GM23338 (cell line): Measurements from ENCODE around the gene NME3. TPM values are rescaled to one million over a fixed set of nuclear protein-coding genes. Genes with fewer than 3 reads are reported as not detected.

Source experiments
- ATAC-seq: fragments of 200-7000 bp; cut with Tn5 transposase; 3 replicates; pipeline ENCODE4 v1.9.1; 2020
- DNase-seq: peaks from one replicate; pipeline ENCODE4 v3.0.0-alpha.2; 2015; ENCODE audit warnings: low spot score
- H2AFZ ChIP-seq: fragments of 200-600 bp; sonication (generic); 2 replicates; pipeline ENCODE4 v1.8.0; 2016; ENCODE audit warnings: antibody characterized with exemption, mild to moderate bottlenecking, moderate library complexity
- H3F3A ChIP-seq: fragments of 200-600 bp; sonication (generic); replicated peaks from 2 replicates; pipeline ENCODE4 v1.8.0; 2017; ENCODE audit warnings: antibody characterized with exemption, mixed run types, low read depth
- H3K27ac ChIP-seq: fragments of 200-600 bp; sonication (generic); 2 replicates; pipeline ENCODE4 v1.6.1; 2016; ENCODE audit warnings: low read depth
- H3K27me3 ChIP-seq: fragments of 200-600 bp; sonication (generic); 2 replicates; pipeline ENCODE4 v1.8.0; 2016; ENCODE audit warnings: mild to moderate bottlenecking, mixed run types, moderate library complexity; ENCODE audit not compliant: insufficient read depth
- H3K36me3 ChIP-seq: fragments of 200-600 bp; sonication (generic); 2 replicates; pipeline ENCODE4 v1.8.0; 2016; ENCODE audit warnings: mild to moderate bottlenecking; ENCODE audit not compliant: insufficient read depth
- H3K4me1 ChIP-seq: fragments of 200-600 bp; sonication (generic); 2 replicates; pipeline ENCODE4 v1.8.0; 2016; ENCODE audit warnings: mild to moderate bottlenecking, moderate library complexity; ENCODE audit not compliant: insufficient read depth
- H3K4me2 ChIP-seq: fragments of 200-600 bp; sonication (generic); 2 replicates; pipeline ENCODE4 v1.7.1; 2017; ENCODE audit warnings: mixed run types
- H3K4me3 ChIP-seq: fragments of 200-600 bp; sonication (generic); 2 replicates; pipeline ENCODE4 v1.6.1; 2016; ENCODE audit warnings: mixed run types
- H3K79me2 ChIP-seq: fragments of 200-600 bp; sonication (generic); replicated peaks from 2 replicates; pipeline ENCODE4 v1.8.0; 2017; ENCODE audit warnings: mild to moderate bottlenecking; ENCODE audit not compliant: insufficient read depth
- H3K9me2 ChIP-seq: fragments of 200-600 bp; sonication (generic); 2 replicates; pipeline ENCODE4 v1.8.0; 2017; ENCODE audit not compliant: insufficient read depth
- H4K20me1 ChIP-seq: fragments of 200-600 bp; sonication (generic); replicated peaks from 2 replicates; pipeline ENCODE4 v1.8.0; 2017; ENCODE audit warnings: mild to moderate bottlenecking; ENCODE audit not compliant: insufficient read depth
- H3K27ac Mint-ChIP-seq: 2 replicates; pipeline ENCODE4 v1.8.0; 2020; ENCODE audit warnings: inconsistent platforms, mild to moderate bottlenecking, moderate library complexity, mixed read lengths
- H3K27me3 Mint-ChIP-seq: 3 replicates; pipeline ENCODE4 v1.8.0; 2022; ENCODE audit warnings: low read depth, mild to moderate bottlenecking, moderate library complexity, mixed read lengths, inconsistent platforms; ENCODE audit not compliant: insufficient read depth, poor library complexity
- H3K36me3 Mint-ChIP-seq: 3 replicates; pipeline ENCODE4 v1.8.0; 2021; ENCODE audit warnings: low read depth, mild to moderate bottlenecking, inconsistent platforms, moderate library complexity, mixed read lengths
- H3K4me1 Mint-ChIP-seq: 3 replicates; pipeline ENCODE4 v1.8.0; 2020; ENCODE audit warnings: mild to moderate bottlenecking, inconsistent platforms, mixed read lengths
- H3K4me3 Mint-ChIP-seq: 3 replicates; pipeline ENCODE4 v1.8.0; 2021; ENCODE audit warnings: moderate library complexity, mild to moderate bottlenecking, inconsistent platforms, mixed read lengths
- H3K9me3 Mint-ChIP-seq: 3 replicates; pipeline ENCODE4 v1.8.0; 2020; ENCODE audit warnings: moderate library complexity, mild to moderate bottlenecking, inconsistent platforms, mixed read lengths
- NANOG ChIP-seq: IDR thresholded peaks from 2 replicates; pipeline ENCODE4 v1.6.1; 2016; ENCODE audit warnings: antibody characterized with exemption, borderline replicate concordance
- ZNF114 ChIP-seq: fragments of 250-450 bp; sonication (Bioruptor Pico); IDR thresholded peaks from 2 replicates; pipeline ENCODE4 v1.5.0; 2020; ENCODE audit warnings: mild to moderate bottlenecking, moderate library complexity
- ZNF331 ChIP-seq: fragments of 250-450 bp; sonication (Bioruptor Pico); IDR thresholded peaks from 2 replicates; pipeline ENCODE4 v1.5.0; 2020; ENCODE audit warnings: low read depth, mild to moderate bottlenecking, moderate library complexity
- ZNF462 ChIP-seq: fragments of 250-450 bp; sonication (Bioruptor Pico); IDR thresholded peaks from 2 replicates; pipeline ENCODE4 v1.5.0; 2020; ENCODE audit warnings: mild to moderate bottlenecking, moderate library complexity
- polyA plus RNA-seq: library from polyadenylated mRNA; unstranded; fragments of >200 nt; fragmentation: Nextera tagmentation; extraction: Ambion mirVana; gene quantifications from 2 replicates; pipeline ENCODE4 v1.2.1, GENCODE V29; 2016
- total RNA-seq: library from RNA; depleted of rRNA; stranded (reverse); fragments of >200 nt; shearing (Covaris generic); gene quantifications from 2 replicates; pipeline ENCODE4 v1.2.3, GENCODE V29; 2014
- TF ChIP-seq, protein P1 (sequence below): IDR thresholded peaks from 2 replicates; pipeline ENCODE4 v1.6.1; 2016; ENCODE audit warnings: antibody characterized with exemption

NME3 gene
- total and polyA plus RNA-seq, 2 experiments from 2014 or later = 95.3 to 130 TPM

GRCh38 chr16:1752853-1753252 is 18.5 kb downstream of the NME3 start:
- Mint-ChIP-seq H3K27ac (no peak overlapping the region), H3K27me3 (peaks cover 9% of the 10 kb centered on the region), H3K9me3 (no peaks in the 10 kb centered on the region; the same call in 2 of the 3 replicates), H3K4me1 (no peaks in the 10 kb centered on the region), H3K4me3 (no peak overlapping the region), H3K36me3 (peaks cover 18% of the 10 kb centered on the region)
- H3K4me3 ChIP-seq = no peak overlapping the region
- no peaks in the 10 kb centered on the region for H3K9me2 ChIP-seq
- no peak for TF ChIP-seq ZNF462 (CRISPR knock-in tag)
- H3K79me2 ChIP-seq = no peaks in the 10 kb centered on the region
- no peaks in the 10 kb centered on the region for H4K20me1 ChIP-seq
- ATAC-seq (no peak), DNase-seq (no peak)
- H3F3A ChIP-seq = no peaks in the 10 kb centered on the region
- H3K27ac ChIP-seq = no peak overlapping the region
- H3K4me1 ChIP-seq = no peaks in the 10 kb centered on the region
- no peak overlapping the region for H2AFZ ChIP-seq
- H3K27me3 ChIP-seq = no peaks in the 10 kb centered on the region
- no peak overlapping the region for H3K4me2 ChIP-seq
- no peaks in the 10 kb centered on the region; the same call in 1 of the 2 replicates for H3K36me3 ChIP-seq

DNA sequence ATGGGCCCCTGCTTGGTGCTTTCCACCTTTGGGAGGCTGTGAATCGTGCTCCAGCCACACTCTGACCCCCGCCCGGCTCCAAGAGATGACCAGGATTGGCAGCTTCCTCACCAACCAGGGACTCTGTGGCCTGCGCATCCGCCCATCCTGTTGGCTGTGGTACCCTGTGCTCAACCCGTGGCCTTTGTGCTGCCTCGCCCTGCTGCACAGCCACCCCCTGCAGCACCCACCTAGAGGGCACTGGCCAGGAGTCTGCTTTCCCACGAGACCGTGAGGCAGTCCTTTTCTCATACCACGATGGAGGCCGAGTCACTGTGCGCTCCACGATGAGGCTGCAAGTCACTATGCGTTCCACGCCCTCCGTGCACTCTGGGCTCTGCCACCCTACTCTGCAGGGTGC is 19.4 kb downstream of the NME3 start:
- Mint-ChIP-seq H3K4me3 (no peak overlapping the region), H3K36me3 (peaks cover 18% of the 10 kb centered on the region), H3K27me3 (peaks cover 13% of the 10 kb centered on the region), H3K4me1 (no peaks in the 10 kb centered on the region), H3K27ac (no peak overlapping the region), H3K9me3 (no peaks in the 10 kb centered on the region)
- Histone ChIP-seq H3K79me2 (no peaks in the 10 kb centered on the region), H3F3A (no peaks in the 10 kb centered on the region), H3K4me3 (no peak overlapping the region), H3K4me2 (no peak overlapping the region), H3K36me3 (no peaks in the 10 kb centered on the region; the same call in 1 of the 2 replicates), H4K20me1 (no peaks in the 10 kb centered on the region), H3K27me3 (no peaks in the 10 kb centered on the region), H3K4me1 (no peaks in the 10 kb centered on the region), H2AFZ (no peak overlapping the region), H3K27ac (no peak overlapping the region), H3K9me2 (no peaks in the 10 kb centered on the region)
- ATAC-seq = no peak
- DNase-seq = no peak
- TF ChIP-seq ZNF114 (CRISPR knock-in tag) = no peak
- no peak for TF ChIP-seq ZNF331 (CRISPR knock-in tag)
- TF ChIP-seq, protein P1, sequence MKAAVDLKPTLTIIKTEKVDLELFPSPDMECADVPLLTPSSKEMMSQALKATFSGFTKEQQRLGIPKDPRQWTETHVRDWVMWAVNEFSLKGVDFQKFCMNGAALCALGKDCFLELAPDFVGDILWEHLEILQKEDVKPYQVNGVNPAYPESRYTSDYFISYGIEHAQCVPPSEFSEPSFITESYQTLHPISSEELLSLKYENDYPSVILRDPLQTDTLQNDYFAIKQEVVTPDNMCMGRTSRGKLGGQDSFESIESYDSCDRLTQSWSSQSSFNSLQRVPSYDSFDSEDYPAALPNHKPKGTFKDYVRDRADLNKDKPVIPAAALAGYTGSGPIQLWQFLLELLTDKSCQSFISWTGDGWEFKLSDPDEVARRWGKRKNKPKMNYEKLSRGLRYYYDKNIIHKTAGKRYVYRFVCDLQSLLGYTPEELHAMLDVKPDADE = no peak
- no peak for TF ChIP-seq NANOG
